Peyer's patch (tissue), 4 donors: Measurements from ENCODE around the gene ANKRD13A.

Experiments used
- CTCF ChIP-seq, 6 experiments: fragments of 450-650 bp in 4 of 6; fragments of 200-600 bp in 2 of 6; sonication (generic) in 1 of 6; IDR thresholded peaks; one replicate each; pipeline ENCODE4 v1.5.1; 2017 to 2019; ENCODE audit warnings: antibody characterized with exemption in 6 of 6, mild to moderate bottlenecking in 3 of 6, moderate library complexity in 1 of 6
- POLR2A ChIP-seq, 2 donors: fragments of 450-650 bp; IDR thresholded peaks; one replicate each; pipeline ENCODE4 v1.5.1; 2017; ENCODE audit warnings: antibody characterized with exemption in 2 of 2, mild to moderate bottlenecking in 2 of 2, moderate library complexity in 2 of 2

- TF ChIP-seq CTCF (IDR thresholded peaks at IDR 0.05) (no peak), POLR2A (IDR thresholded peaks at IDR 0.05) (no peak)
Observed at GRCh38 chr12:110068654-110069053, 69.4 kb downstream of the ANKRD13A start.
